HG03060 (cell line): Measurements from ENCODE around the gene PPIL4.
"Not testable (repeated sequence)": the region's sequence is repeated elsewhere in the genome, so short reads cannot be mapped to it uniquely, and the experiment has no call there.

Experiments
- ATAC-seq: cut with Tn5 transposase; IDR thresholded peaks from one replicate; pipeline ENCODE4 v1.9.1; 2021; ENCODE audit warnings: low read depth, moderate number of reproducible peaks; ENCODE audit not compliant: unreplicated experiment

The PPIL4 gene

DNA sequence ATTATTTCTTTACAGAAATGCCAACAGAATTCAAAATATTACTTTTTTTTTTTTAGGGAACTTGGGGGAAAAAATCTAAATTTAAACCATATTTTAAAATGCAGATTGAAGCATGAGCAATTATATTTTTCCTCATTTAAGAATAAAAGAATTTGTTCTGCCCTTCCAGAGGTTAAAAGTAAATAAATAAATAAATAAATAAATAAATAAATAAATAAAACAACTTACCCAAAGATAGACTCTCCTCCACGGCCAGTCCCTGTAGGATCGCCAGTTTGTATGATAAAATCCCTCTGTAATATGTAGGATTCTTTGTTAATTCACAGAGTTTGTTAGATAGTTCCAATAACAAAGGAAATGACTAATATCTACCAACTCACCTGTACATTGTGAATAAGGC is 4.7 kb downstream of the PPIL4 start:
- ATAC-seq: no peak

DNA sequence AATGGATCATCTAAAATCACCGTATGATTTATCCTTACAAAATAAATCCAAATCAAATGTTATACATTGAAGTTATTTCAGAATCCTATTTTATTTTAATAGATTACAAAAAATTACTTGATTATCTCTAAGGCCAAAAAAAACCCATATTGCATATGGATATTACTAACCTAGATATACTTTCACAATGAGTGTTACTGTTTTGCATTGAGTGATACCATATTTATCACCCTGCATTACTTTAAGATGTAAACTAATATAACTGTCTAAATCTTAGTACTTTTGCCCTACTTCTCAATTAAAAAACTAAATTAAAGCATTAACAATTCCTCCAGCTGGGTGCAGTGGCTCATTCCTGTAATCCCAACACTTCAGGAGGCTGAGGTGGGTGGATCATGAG is 11.1 kb downstream of the PPIL4 start:
- no peak for ATAC-seq

- no peak for ATAC-seq
Measured at GRCh38 chr6:149529650-149530049, 16.2 kb downstream of the PPIL4 start.

- no peak for ATAC-seq
Measured at GRCh38 chr6:149515494-149515893, 30.3 kb downstream of the PPIL4 start.

- no peak for ATAC-seq
Measured at GRCh38 chr6:149513915-149514314, 31.9 kb downstream of the PPIL4 start.

DNA sequence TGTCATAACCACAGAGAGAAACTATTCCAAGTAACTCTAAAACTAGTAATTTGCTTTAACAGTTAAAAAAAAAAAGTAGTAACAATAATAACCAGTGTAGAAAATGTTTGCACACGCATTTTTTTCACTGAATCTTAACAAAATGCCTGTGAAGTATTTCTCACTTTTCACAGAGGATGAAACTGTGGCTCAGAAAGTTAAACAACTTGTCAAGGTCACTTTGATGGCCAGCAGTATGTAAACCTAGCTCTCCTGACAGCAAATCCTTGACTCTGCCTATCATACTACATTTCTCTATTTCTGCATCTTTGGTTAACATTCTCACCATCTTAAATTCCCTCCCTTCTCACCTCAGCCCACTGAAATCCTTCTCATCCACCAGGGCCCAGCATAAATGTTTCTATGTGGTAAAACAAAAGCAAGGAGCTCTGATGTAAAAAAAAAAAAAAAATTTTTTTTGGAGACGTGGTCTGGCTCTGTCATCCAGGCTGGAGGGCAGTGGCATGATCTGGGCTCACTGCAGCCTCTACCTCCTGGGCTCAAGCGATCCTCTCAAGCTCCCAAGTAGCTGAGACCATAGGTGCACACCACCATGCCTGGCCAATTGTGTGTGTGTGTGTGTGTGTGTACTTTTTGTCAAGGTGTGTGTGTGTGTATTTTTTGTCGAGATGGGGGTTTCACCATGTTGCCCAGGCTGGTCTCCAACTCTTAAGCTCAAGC is 34.9 kb downstream of the PPIL4 start:
- no peak for ATAC-seq

DNA sequence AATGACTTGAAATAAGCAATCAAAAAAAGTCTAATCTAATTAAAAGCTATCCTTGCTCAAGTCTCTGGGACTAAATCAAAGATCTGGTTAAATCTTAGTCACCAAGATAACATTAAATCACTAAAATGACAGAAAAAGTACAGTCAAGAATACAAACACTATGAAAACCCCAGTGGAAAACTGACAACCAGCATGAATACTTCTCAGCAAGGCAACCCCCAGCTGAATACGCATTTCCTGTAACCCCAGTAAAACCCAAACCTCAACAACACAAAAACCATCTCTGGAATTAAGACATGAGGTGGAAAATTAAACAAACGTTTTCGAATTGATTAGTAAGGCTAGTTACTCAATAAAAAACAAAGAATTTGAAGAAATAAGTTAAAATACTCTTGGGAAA is 37.4 kb downstream of the PPIL4 start:
- no peak for ATAC-seq

DNA sequence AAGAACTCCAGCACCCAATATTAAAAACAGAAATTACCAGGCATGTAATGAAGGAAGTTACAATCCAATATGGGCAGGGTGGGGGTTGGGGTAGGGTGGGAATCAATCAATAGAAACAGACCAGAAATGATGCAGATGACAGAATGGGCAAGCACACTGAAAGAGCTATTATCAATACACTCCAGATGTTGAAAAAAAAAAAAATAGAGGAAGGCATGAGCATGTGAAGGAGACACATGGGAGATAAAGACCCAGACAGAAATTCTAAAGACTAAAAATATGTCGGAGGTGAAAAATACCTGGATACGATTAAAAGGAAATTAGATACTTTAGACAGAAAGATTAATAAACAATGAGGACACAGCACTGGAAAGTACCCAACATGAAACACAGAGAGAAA is 42.0 kb downstream of the PPIL4 start:
- ATAC-seq: no peak

DNA sequence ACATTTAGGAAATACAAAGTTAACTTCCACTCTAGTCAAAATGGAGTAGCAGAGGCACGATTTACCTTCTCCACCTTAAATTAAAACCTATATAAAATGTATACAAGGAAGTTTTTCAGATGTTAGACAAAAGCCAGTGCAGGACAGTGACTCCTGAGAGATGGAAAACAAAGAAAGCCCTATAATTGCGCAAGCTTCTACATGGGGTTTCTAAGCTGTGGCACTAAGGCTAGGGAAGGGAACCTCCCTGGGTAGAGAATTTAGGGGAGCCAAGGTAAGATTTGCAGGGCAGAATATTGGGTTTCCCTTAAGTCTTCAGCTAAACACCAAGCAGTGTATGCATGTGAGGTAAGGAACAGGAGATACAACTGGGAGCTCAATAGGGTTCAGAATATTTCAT is 42.6 kb downstream of the PPIL4 start:
- no peak for ATAC-seq

DNA sequence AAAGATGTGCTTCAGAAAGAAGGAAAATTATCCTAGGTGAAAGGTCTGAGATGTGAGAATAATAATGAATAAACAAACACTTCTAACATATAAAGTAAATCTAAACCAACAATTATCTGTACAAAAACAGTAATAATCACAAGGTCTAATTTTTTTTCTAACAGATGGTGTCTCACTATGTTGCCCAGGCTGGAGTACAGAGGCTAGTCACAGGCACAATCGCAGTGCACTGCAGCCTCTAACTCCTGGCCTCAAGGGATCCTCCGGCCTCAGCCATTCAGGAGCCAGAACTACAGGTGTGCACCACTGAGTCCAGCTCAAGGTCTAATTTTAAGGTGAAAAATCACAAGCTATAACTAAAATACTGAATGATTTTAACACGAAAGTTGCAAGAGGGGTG is 44.1 kb downstream of the PPIL4 start:
- ATAC-seq: no peak

GRCh38 chr6:149501201-149501600 is 44.6 kb downstream of the PPIL4 start:
- no peak for ATAC-seq

DNA sequence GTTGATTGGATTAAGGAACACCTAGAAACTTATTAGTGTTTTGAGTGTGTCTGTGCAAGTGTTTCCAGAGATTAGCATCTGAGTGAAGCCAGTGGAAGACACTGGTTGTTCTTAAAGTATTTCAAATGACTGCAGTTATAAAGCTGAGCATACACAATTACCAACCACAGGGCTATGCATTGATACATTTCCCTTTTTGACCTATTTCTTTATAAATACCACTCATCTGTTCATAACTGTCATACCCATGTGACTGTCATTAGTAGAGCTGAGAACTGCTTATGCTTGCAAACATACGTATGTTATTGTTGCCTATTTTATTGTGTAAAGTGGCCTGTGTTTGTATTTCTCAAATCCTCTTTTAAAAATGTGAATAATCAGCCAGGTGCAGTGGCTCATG is 45.7 kb downstream of the PPIL4 start:
- ATAC-seq: no peak

- ATAC-seq: no peak
Measured at GRCh38 chr6:149499066-149499465, 46.8 kb downstream of the PPIL4 start.

DNA sequence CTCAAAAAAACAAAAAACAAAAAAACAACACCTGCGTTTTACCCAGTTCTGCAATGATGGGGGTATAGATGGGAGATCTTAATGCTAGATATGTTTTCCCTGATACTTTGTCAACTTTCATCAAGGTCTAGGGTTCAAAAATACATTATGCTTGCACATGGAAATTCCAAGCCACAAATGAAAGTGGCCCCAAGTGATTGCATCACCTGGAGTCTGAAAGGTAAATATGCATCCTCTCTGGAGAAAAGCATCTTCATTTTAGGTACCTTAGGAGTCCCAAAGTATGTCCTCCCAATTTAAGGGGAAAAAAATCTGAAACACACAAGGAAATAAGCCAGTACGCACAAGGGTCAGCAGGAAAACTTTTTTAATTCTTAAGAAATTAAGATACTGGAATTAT is 48.5 kb downstream of the PPIL4 start:
- ATAC-seq: no peak

DNA sequence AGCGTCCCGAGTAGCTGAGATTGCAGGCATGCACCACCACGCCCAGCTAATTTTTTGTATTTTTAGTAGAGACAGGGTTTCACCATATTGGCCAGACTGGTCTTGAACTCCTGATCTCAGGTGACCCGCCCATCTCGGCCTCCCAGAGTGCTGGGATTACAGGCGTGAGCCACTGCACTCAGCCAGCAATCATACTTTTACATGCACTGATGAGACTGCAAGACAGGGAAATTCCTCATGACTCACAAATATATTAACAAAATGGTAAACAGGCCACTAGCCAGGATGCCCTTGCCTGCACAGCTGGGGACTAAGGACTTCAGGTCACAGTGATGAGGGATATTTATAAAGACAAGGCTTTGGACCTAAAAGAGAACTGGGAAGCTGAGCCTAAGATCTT is 49.2 kb downstream of the PPIL4 start:
- ATAC-seq: not testable (repeated sequence)

DNA sequence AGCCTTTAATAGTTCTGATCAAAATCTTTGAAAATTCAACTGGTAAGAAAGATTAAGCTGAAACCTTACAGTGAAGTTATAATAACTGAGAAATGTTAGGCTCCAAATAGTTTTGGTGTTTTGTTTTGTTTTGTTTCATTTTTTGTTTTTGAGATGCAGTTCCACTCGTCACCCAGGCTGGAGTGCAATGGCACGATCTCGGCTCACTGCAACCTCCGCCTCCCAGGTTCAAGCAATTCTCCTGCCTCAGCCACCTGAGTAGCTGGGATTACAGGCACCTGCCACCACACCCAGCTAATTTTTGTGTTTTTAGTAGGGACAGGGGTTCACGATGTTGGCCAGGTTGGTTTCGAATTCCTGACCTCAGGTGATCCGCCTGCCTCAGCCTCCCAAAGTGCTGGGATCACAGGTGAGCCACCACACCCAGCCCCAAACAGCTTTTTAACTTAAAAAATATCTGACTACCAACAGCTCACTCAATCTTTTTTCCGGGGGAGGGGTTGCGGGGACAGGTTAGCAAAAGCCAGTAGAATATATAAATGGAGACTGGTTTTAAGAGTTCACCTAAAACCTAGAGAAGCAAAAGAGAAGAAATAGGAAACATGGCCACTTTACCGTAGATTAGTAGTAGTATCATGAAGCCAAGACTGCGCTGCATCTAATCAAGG is 50.4 kb downstream of the PPIL4 start:
- not testable (repeated sequence) for ATAC-seq

DNA sequence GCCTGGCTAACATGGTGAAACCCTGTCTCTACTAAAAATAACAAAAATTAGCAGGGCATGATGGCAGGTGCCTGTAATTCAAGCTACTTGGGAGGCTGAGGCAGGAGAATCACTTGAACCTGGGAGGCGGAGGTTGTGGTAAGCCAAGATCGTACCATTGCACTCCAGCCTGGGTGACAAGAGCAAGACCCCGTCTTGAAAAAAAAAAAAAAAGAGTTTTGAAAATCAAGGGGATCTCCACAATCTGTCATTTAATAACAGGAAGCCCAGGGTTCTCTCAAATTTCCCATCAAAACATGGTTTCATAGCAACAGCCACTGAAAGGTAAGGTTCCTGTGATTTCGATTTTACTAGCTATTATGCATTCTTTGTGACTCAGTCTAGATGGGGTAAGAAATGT is 51.0 kb downstream of the PPIL4 start:
- ATAC-seq: peak; percentile 65

DNA sequence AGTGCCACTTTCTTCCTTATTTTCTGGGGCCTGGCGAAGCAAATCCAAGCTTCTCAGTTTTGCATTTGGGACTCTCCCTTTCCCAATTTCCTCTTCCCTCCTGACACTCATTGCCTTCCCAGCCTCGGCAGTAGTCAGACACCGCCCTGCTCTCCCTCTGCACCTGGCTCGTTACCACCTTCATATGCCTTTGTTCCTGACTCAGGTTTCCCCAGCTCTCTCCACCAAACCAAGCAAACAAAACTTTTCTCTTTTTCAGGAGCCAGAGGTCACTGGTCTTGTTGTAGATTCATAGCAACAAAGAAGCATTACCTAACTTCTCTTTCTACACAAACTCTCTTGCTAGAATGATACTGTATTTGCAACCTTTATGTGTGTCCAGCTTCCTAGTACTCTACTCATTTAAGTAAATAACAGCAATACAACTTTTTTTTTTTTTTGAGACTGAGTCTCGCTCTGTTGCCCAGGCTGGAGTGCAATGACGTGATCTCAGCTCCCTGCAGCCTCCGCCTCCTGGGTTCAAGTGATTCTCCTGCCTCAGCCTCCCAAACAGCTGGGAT is 52.0 kb downstream of the PPIL4 start:
- ATAC-seq: no peak

DNA sequence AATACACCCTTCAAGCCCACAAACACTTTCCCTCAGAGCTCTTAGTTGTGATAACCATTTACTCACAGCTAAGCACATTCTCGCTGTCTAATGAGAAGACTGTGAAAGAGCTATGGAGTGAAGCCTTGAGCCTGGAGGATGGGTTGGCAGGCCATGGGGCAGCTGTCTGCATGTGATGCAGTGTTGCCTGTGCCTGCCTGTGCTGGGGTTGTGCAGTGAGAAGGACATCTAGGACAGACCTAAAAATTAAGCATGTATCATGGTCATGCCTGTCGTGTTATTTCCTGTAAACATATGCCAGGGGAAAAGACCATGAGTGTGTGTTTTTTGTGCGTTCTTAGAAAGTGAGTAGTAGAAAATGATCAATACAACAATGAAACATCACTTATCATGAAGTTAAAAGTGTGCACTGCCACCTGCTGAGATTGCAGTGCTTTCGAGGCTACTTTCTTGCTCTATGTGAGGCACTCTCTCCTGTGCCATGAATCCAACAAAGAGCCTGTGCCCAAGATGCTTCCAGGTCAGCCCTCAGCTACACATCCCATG is 53.0 kb downstream of the PPIL4 start:
- no peak for ATAC-seq

DNA sequence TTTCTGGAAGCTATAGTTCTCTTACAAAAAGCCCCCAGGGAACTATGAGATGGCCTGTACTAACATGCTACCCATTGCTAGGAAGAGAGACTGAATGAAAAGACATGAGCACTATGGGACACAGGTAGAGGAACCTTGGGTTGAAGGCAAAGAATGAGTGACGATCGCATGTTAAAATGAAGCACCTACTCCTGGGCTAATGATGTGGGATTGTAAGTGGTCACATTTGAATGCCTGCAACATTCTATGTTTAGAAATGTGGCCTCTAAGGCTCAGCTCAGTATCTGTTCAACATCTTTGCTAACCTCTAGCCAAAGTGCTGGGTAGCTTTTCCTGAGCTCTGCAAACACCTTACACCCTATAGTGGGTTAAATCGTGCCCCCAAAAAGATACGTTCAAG is 55.9 kb downstream of the PPIL4 start:
- ATAC-seq: no peak

DNA sequence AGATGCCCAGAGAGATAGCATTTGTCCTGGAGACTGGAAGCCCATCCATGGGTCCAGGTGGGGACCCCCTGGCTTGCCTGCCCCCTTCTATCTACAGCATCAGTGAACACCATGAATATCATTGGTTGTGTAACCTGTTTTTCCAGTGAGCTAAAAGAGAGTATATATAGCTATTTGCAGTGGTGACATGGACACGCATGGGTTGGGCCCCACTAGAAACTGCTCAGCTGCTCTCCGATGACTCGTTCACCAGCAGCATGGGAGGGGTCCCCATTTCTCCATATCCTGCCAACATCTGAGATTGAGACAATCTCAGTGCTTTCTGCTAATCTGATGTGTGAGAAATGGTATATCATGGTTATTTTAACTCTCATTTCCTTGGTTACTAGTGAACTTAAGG is 57.0 kb downstream of the PPIL4 start:
- ATAC-seq: no peak

DNA sequence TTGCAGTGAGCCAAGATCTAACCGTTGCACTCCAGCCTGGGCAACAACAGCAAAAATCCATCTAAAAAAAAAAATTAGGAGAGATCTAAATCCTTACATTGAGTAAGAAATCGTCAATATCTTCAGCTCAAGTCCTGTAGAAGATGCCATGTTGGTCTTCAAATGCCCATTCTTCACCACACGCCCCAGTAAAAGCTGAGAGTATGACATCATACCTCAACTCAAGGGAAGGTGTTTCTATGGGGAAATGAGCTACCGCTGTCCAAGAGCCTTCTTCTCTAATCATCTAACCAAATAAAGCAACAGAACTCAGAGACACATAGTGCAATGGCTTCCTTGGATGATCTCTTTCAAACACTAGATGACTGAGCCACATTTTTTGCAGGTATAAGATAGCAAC is 58.5 kb downstream of the PPIL4 start:
- no peak for ATAC-seq
